HG03457 (cell line): ENCODE measurements around the gene TMEM183A.
"Not testable (repeated sequence)": the region's sequence is repeated elsewhere in the genome, so short reads cannot be mapped to it uniquely, and the experiment has no call there.

Source experiments
- ATAC-seq: cut with Tn5 transposase; IDR thresholded peaks from one replicate; pipeline ENCODE4 v1.9.1; 2021; ENCODE audit warnings: moderate number of reproducible peaks; ENCODE audit not compliant: unreplicated experiment

The TMEM183A gene

GRCh38 chr1:202986120-202986519, 21.1 kb upstream of the TMEM183A start:
- ATAC-seq: not testable (repeated sequence)

GRCh38 chr1:202987255-202987654, 19.9 kb upstream of the TMEM183A start:
- ATAC-seq: no peak

GRCh38 chr1:202987922-202988583, 19.1 kb upstream of the TMEM183A start:
- ATAC-seq: no peak

GRCh38 chr1:202989879-202990278, 17.3 kb upstream of the TMEM183A start:
- no peak for ATAC-seq

- no peak for ATAC-seq
These were observed 16.1 kb upstream of the TMEM183A start for GRCh38 chr1:202991112-202991511.

GRCh38 chr1:202994756-202995155, 12.4 kb upstream of the TMEM183A start:
- ATAC-seq: no peak

- no peak for ATAC-seq
These were observed 8.1 kb upstream of the TMEM183A start for GRCh38 chr1:202998836-202999750.

- ATAC-seq: no peak
These were observed 6.8 kb upstream of the TMEM183A start for GRCh38 chr1:203000217-203000944.

- no peak for ATAC-seq
These were observed 5.2 kb upstream of the TMEM183A start for GRCh38 chr1:203001986-203002385.

GRCh38 chr1:203002951-203003350, 4.2 kb upstream of the TMEM183A start:
- ATAC-seq: no peak

GRCh38 chr1:203005395-203006142, 1.6 kb upstream of the TMEM183A start:
- not testable (repeated sequence) for ATAC-seq

- no peak for ATAC-seq
These were observed 2.0 kb downstream of the TMEM183A start for GRCh38 chr1:203009185-203009584.

GRCh38 chr1:203011582-203011981, 4.4 kb downstream of the TMEM183A start:
- no peak for ATAC-seq

- no peak for ATAC-seq
These were observed 9.9 kb downstream of the TMEM183A start for GRCh38 chr1:203017061-203017460.

GRCh38 chr1:203017692-203018091, 10.5 kb downstream of the TMEM183A start:
- ATAC-seq: no peak

- not testable (repeated sequence) for ATAC-seq
These were observed 15.7 kb downstream of the TMEM183A start for GRCh38 chr1:203022855-203023254.

GRCh38 chr1:203025686-203026030, 18.5 kb downstream of the TMEM183A start:
- no peak for ATAC-seq

GRCh38 chr1:203026031-203026665, 19.0 kb downstream of the TMEM183A start, which contains the start of gene PPFIA4:
TSS of gene PPFIA4 (plus strand) at chr1:203026491. CDS start at chr1:203039009, 12,518 bp downstream.
- ATAC-seq: no peak

GRCh38 chr1:203026666-203027663, 19.8 kb downstream of the TMEM183A start:
- no peak for ATAC-seq
